Rectal smooth muscle tissue (tissue), 1 donor: ENCODE results near the gene TRMT6.

Experiments used
- H3K27ac ChIP-seq: one replicate; pipeline ENCODE4 v1.7.0; 2013; ENCODE audit warnings: low read depth, low read length, inconsistent platforms
- H3K27me3 ChIP-seq: one replicate; pipeline ENCODE4 v1.7.0; 2013; ENCODE audit warnings: low read length; ENCODE audit not compliant: control insufficient read depth, insufficient read depth
- H3K36me3 ChIP-seq: one replicate; pipeline ENCODE4 v1.7.0; 2013; ENCODE audit warnings: low read length; ENCODE audit not compliant: control insufficient read depth, insufficient read depth
- H3K4me1 ChIP-seq: one replicate; pipeline ENCODE4 v1.7.0; 2013; ENCODE audit warnings: low read length; ENCODE audit not compliant: control insufficient read depth, insufficient read depth
- H3K4me3 ChIP-seq: one replicate; pipeline ENCODE4 v1.7.0; 2013; ENCODE audit warnings: low read length
- H3K9ac ChIP-seq: one replicate; pipeline ENCODE4 v1.7.0; 2013; ENCODE audit warnings: low read length

TRMT6 gene

GRCh38 chr20:5975778-5976177, 25.4 kb upstream of the TRMT6 start:
- no peaks in the 10 kb centered on the region for H3K4me1 ChIP-seq
- no peak overlapping the region for H3K27ac ChIP-seq
- H3K9ac ChIP-seq, result no peak overlapping the region
- H3K36me3 ChIP-seq, result peaks cover 3% of the 10 kb centered on the region
- H3K4me3 ChIP-seq, result no peak overlapping the region
- no peaks in the 10 kb centered on the region for H3K27me3 ChIP-seq

GRCh38 chr20:5974531-5974930, 24.2 kb upstream of the TRMT6 start:
- Histone ChIP-seq H3K4me3 (no peak overlapping the region), H3K9ac (no peak overlapping the region), H3K4me1 (no peaks in the 10 kb centered on the region), H3K27ac (no peak overlapping the region), H3K36me3 (peaks cover 3% of the 10 kb centered on the region), H3K27me3 (no peaks in the 10 kb centered on the region)

DNA sequence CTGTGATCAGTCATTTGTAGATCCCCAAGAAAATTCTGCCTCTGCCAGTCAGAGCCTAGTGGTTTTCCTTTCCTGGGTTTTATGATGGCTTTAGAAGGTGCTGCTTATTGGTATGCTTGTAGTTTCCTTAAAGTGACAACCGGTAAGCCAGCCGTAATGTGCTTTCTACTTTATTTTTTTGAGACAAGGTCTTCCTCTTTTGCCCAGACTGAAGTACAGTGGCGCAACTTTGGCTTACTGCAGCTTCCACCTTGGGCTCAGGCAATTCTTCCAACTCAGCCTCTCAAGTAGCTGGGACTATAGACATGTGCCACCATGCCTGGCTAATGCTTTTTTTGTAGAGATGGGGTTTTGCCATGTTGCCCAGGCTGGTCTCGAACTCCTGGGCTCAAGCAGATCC, 23.6 kb upstream of the TRMT6 start:
- Histone ChIP-seq H3K9ac (no peak overlapping the region), H3K36me3 (no peaks in the 10 kb centered on the region), H3K4me3 (no peak overlapping the region), H3K27ac (no peak overlapping the region), H3K4me1 (no peaks in the 10 kb centered on the region), H3K27me3 (no peaks in the 10 kb centered on the region)

- no peaks in the 10 kb centered on the region for H3K36me3 ChIP-seq
- no peak overlapping the region for H3K9ac ChIP-seq
- no peak overlapping the region for H3K4me3 ChIP-seq
- H3K27ac ChIP-seq, result no peak overlapping the region
- no peaks in the 10 kb centered on the region for H3K4me1 ChIP-seq
- no peaks in the 10 kb centered on the region for H3K27me3 ChIP-seq
Measured at GRCh38 chr20:5973172-5973571, 22.8 kb upstream of the TRMT6 start.

GRCh38 chr20:5971203-5971602, 20.9 kb upstream of the TRMT6 start:
- no peaks in the 10 kb centered on the region for H3K36me3 ChIP-seq
- H3K27ac ChIP-seq, result no peak overlapping the region

GRCh38 chr20:5970381-5970780, 20.0 kb upstream of the TRMT6 start:
- no peaks in the 10 kb centered on the region for H3K36me3 ChIP-seq
- H3K27ac ChIP-seq, result no peak overlapping the region
- H3K4me1 ChIP-seq, result no peaks in the 10 kb centered on the region
- no peak overlapping the region for H3K4me3 ChIP-seq
- H3K27me3 ChIP-seq, result no peaks in the 10 kb centered on the region
- H3K9ac ChIP-seq, result no peak overlapping the region

More at GRCh38 chr20:5971203-5971602, 20.9 kb upstream of the TRMT6 start:
- no peaks in the 10 kb centered on the region for H3K27me3 ChIP-seq
- H3K4me1 ChIP-seq, result no peaks in the 10 kb centered on the region
- H3K4me3 ChIP-seq, result no peak overlapping the region
- no peak overlapping the region for H3K9ac ChIP-seq

DNA sequence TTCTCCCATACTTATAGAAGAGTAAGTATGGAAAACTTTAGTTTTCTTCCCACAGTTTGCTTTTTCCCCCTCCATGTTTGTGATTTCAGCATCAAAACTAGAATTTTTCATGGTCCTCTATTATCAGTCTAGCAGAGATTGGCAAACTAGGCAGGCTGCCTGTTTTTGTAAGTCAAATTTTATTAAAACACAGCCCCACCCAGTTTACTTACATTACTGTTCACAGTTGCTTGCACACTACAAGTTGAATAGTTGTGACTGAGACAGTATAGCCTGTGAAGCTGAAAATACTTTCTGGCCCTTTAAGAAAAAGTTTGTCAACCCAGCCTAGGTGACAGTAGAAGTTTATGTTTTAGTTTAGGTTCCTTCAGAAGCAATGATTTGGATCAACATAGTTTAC, 19.6 kb upstream of the TRMT6 start:
- no peaks in the 10 kb centered on the region for H3K36me3 ChIP-seq
- no peak overlapping the region for H3K4me3 ChIP-seq
- H3K27ac ChIP-seq, result no peak overlapping the region
- no peaks in the 10 kb centered on the region for H3K27me3 ChIP-seq
- H3K9ac ChIP-seq, result no peak overlapping the region
- no peaks in the 10 kb centered on the region for H3K4me1 ChIP-seq

DNA sequence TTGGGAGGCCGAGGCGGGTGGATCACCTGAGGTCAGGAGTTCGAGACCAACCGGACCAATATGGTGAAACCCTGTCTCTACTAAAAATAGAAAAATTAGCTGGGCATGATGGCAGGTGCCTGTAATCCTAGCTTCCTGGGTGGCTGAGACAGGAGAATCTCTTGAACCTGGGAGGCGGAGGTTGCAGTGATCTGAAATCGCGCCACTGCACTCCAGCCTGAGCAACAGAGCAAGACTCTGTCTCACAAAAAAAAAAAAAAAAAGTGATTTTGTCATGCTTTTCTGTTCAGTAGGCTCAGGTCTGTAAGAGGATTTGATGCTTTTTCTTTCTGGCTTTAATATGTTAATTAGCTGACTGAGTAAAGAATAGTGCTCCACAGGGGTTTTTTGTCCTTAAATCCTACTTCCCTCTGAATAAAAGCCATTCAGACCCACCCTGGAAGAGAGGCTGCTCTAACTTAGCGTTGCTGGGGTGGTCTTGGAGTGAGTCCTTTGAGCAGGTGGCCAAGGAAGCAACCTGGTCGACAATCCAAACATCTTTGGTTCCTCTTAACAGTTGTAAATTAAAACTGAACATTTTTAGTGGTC, 19.1 kb upstream of the TRMT6 start:
- Histone ChIP-seq H3K27ac (no peak overlapping the region), H3K9ac (no peak overlapping the region), H3K4me1 (no peaks in the 10 kb centered on the region), H3K36me3 (no peaks in the 10 kb centered on the region), H3K4me3 (no peak overlapping the region), H3K27me3 (no peaks in the 10 kb centered on the region)

DNA sequence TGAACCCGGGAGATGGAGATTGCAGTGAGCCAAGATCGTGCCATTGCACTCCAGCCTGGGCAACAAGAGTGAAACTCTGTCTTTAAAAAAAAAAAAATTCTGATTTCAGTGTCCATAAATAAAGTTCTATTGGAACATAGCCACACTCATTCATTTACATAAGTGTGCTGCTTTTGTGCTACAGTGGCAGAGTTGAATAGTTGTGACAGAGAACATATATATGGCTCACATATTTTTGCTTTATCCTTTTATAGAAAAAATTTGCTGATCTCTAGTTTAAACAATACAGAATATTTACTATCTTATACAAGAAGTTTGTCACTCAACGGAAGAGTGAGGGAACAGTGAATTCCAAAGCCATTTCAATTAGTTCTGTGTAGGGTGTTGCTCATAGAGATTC, 18.1 kb upstream of the TRMT6 start:
- Histone ChIP-seq H3K4me3 (no peak overlapping the region), H3K9ac (no peak overlapping the region), H3K36me3 (no peaks in the 10 kb centered on the region), H3K27me3 (no peaks in the 10 kb centered on the region), H3K27ac (no peak overlapping the region), H3K4me1 (no peaks in the 10 kb centered on the region)

DNA sequence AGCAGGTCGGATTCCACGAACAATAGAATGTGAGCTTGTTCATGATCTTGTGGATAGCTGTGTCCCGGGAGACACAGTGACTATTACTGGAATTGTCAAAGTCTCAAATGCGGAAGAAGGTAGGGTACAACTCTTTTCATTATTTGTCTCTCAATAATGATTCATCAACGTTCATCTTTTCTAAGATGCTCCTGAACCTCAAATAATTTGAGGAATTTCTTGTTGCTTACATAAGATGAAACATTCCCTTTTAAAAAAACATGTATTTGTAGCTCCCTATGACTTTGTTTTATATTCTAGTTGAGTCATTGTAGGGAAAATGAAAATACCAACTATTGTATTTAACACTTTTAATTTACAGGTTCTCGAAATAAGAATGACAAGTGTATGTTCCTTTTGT, 17.1 kb upstream of the TRMT6 start:
- Histone ChIP-seq H3K36me3 (no peaks in the 10 kb centered on the region), H3K27ac (no peak overlapping the region), H3K9ac (no peak overlapping the region), H3K4me3 (no peak overlapping the region), H3K27me3 (no peaks in the 10 kb centered on the region), H3K4me1 (no peaks in the 10 kb centered on the region)

- Histone ChIP-seq H3K9ac (peak overlapping the region; percentile 13), H3K27ac (peak overlapping the region; percentile 5), H3K4me1 (peaks cover 7% of the 10 kb centered on the region), H3K27me3 (no peaks in the 10 kb centered on the region), H3K4me3 (peak overlapping the region; percentile 78), H3K36me3 (peaks cover 10% of the 10 kb centered on the region)
Measured at GRCh38 chr20:5949943-5950270, 426 bp downstream of the TRMT6 start.

GRCh38 chr20:5947276-5947675, 3.1 kb downstream of the TRMT6 start:
- Histone ChIP-seq H3K27me3 (no peaks in the 10 kb centered on the region), H3K36me3 (peaks cover 22% of the 10 kb centered on the region), H3K27ac (no peak overlapping the region), H3K4me1 (peaks cover 7% of the 10 kb centered on the region), H3K4me3 (no peak overlapping the region), H3K9ac (no peak overlapping the region)

DNA sequence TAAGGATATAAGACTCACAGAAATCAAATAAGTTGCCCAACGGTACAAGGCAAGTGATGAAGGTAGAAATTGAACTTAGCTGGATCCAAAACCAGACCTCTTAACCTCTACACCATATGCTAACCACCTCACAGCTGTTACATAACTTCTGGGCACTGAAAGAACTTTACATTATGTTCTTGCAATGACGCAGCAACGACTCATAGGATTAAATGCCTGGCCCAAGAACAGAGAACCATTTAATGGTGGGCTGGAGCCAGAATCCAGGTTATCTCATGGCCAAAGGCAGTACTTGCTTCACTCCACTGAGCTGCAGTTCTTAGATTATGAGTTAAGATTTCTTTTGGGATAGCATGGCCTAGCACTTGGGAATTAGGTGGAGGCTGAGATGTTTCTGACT, 4.4 kb downstream of the TRMT6 start:
- H3K27me3 ChIP-seq, result no peaks in the 10 kb centered on the region
- peaks cover 25% of the 10 kb centered on the region for H3K36me3 ChIP-seq
- no peak overlapping the region for H3K27ac ChIP-seq
- no peak overlapping the region for H3K9ac ChIP-seq
- H3K4me1 ChIP-seq, result peaks cover 1% of the 10 kb centered on the region
- no peak overlapping the region for H3K4me3 ChIP-seq
